ENCODE data around the gene LEKR1. TPM values are rescaled to one million over a fixed set of nuclear protein-coding genes. Genes with fewer than 3 reads are reported as not detected.

Gene LEKR1
- total and polyA plus RNA-seq, 8 donors, result 0.76 to 3.8 (median 2.1) TPM

DNA sequence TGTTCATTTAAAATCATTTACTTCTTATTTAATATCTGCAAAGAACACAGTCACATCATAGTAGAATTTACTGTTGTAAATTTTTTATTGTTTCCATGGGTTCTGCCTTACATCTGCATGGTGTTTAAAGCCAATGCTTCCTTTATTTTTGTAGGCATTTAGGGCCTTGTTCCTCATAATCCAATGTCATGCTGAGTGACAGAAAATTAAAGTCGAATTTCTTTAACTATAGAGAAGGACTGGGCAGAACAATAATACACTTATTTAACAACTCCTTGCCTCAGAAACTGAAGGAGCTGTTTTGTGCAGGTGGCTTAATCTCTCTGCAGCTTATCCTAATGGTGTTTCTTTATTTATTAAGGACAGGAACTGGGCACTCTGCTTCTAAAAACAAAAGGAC lies 149.6 kb downstream of the LEKR1 start:
- no peak for TF ChIP-seq CTCF (IDR thresholded peaks at IDR 0.05)
- no peak for ATAC-seq

DNA sequence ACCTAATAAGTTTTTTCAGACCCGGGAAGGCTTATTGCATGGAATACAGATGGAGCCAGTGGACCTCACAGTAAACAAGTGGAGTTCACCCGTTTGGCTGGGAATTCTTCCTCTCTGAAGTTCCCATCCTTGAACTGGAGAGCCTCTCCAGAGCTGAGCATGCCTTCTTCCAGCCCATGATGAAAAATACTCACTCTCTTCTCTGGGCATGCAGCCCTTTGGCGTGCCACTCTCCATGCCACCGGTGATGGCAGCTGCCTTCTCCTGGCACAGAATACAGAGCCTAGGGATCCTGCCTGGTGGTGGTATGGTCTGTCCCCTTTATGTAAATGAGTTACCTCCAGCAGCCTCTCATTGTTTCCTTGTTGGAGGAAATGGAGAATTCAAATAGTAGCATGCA lies 150.8 kb downstream of the LEKR1 start:
- H3K9me3 ChIP-seq, result no peaks in the 10 kb centered on the region
- no peak for TF ChIP-seq CTCF (IDR thresholded peaks at IDR 0.05)
- ATAC-seq (peak; percentile 60), DNase-seq (peak in 1 of 4 donors; percentile 38)
- intact Hi-C loops (cut with DNase I), result no loop called here
- no peak overlapping the region for H3K27ac ChIP-seq
- H3K27me3 ChIP-seq, result no peaks in the 10 kb centered on the region
- no peaks in the 10 kb centered on the region for H3K36me3 ChIP-seq
- no peak overlapping the region for H3K4me3 ChIP-seq
- H3K4me1 ChIP-seq, result no peaks in the 10 kb centered on the region

More for the DNA sequence above, 149.6 kb downstream of the LEKR1 start:
- intact Hi-C loops (cut with DNase I), result no loop called here
- Histone ChIP-seq H3K36me3 (no peaks in the 10 kb centered on the region), H3K4me1 (no peaks in the 10 kb centered on the region), H3K27me3 (no peaks in the 10 kb centered on the region), H3K27ac (no peak overlapping the region), H3K9me3 (no peaks in the 10 kb centered on the region), H3K4me3 (no peak overlapping the region)
- no peak for DNase-seq

- intact Hi-C loops (cut with DNase I), result no loop called here
- TF ChIP-seq CTCF (IDR thresholded peaks at IDR 0.05), result no peak
- Histone ChIP-seq H3K27me3 (no peaks in the 10 kb centered on the region), H3K4me3 (no peak overlapping the region), H3K4me1 (no peaks in the 10 kb centered on the region), H3K27ac (no peak overlapping the region), H3K36me3 (no peaks in the 10 kb centered on the region), H3K9me3 (no peaks in the 10 kb centered on the region)
- no peak for DNase-seq
- ATAC-seq, result no peak
Measured at GRCh38 chr3:156978481-156978961, 152.4 kb downstream of the LEKR1 start.

GRCh38 chr3:156981005-156981404 lies 154.9 kb downstream of the LEKR1 start:
- intact Hi-C loops (cut with DNase I), result no loop called here

DNA sequence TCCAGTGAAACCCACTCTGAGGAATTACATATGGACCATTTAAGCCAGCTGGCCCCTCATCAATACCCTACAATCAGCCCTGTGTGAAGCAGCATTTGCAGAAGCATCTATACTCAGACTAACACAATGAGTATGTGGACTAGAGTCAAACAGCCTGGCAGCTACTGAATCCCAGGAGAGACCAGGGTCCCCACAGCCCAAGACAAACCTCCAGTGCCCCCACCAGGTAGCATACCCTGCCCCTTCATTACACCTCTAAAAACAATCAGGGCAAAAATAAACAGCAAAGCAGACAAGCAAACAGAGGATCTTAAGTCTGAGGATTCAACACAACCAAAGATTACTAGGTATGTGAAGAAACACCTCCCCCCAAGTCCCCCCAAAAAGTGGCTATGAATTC lies 157.4 kb downstream of the LEKR1 start:
- intact Hi-C loops (cut with DNase I), result no loop called here
- Histone ChIP-seq H3K9me3 (no peaks in the 10 kb centered on the region), H3K4me1 (no peaks in the 10 kb centered on the region), H3K4me3 (no peak overlapping the region), H3K27ac (no peak overlapping the region), H3K36me3 (no peaks in the 10 kb centered on the region), H3K27me3 (no peaks in the 10 kb centered on the region)
- ATAC-seq, result no peak
- no peak for DNase-seq
- no peak for TF ChIP-seq CTCF (IDR thresholded peaks at IDR 0.05)

More at GRCh38 chr3:156981005-156981404, 154.9 kb downstream of the LEKR1 start:
- no peak overlapping the region for H3K27ac ChIP-seq
- ATAC-seq (no peak), DNase-seq (no peak)
- no peak overlapping the region for H3K4me3 ChIP-seq
- H3K36me3 ChIP-seq, result no peaks in the 10 kb centered on the region
- H3K4me1 ChIP-seq, result no peaks in the 10 kb centered on the region
- H3K27me3 ChIP-seq, result no peaks in the 10 kb centered on the region
- TF ChIP-seq CTCF (IDR thresholded peaks at IDR 0.05), result no peak
- H3K9me3 ChIP-seq, result no peaks in the 10 kb centered on the region

Data from left lung (tissue), 10 donors.